Activated CD8-positive, alpha-beta memory T cell treated with anti-CD3 and anti-CD28 coated beads, Interleukin-2, amount 50 U/mL, for 1 hour (primary cell): ENCODE results near the gene C2orf80.
"Not testable (repeated sequence)": the region's sequence is repeated elsewhere in the genome, so short reads cannot be mapped to it uniquely, and the experiment has no call there.

Source experiments
- DNase-seq: peaks from one replicate; pipeline ENCODE4 v3.0.0-alpha.2; 2020; ENCODE audit errors: extremely low read depth

The C2orf80 gene

GRCh38 chr2:208189810-208190503 lies at the start of gene C2orf80:
C2orf80 (minus strand) TSS chr2:208190030; CDS start chr2:208186986, 3,044 bp downstream.
- DNase-seq = no peak

GRCh38 chr2:208235860-208236259 lies 46.0 kb upstream of the C2orf80 start:
- no peak for DNase-seq

GRCh38 chr2:208234786-208235185 lies 45.0 kb upstream of the C2orf80 start:
- DNase-seq = no peak

GRCh38 chr2:208228476-208228875 lies 38.6 kb upstream of the C2orf80 start:
- no peak for DNase-seq

- no peak for DNase-seq
Observed at GRCh38 chr2:208227581-208228232, 37.9 kb upstream of the C2orf80 start.

GRCh38 chr2:208224802-208225201 lies 35.0 kb upstream of the C2orf80 start:
- DNase-seq = no peak

GRCh38 chr2:208222351-208222750 lies 32.5 kb upstream of the C2orf80 start:
- DNase-seq = no peak

- not testable (repeated sequence) for DNase-seq
Observed at GRCh38 chr2:208221873-208222272, 32.0 kb upstream of the C2orf80 start.

- no peak for DNase-seq
Observed at GRCh38 chr2:208210688-208211451, 21.0 kb upstream of the C2orf80 start.

- no peak for DNase-seq
Observed at GRCh38 chr2:208208335-208209085, 18.7 kb upstream of the C2orf80 start.

GRCh38 chr2:208207769-208208168 lies 17.9 kb upstream of the C2orf80 start:
- no peak for DNase-seq

- DNase-seq = no peak
Observed at GRCh38 chr2:208204166-208204565, 14.3 kb upstream of the C2orf80 start.

- no peak for DNase-seq
Observed at GRCh38 chr2:208195531-208195930, 5.7 kb upstream of the C2orf80 start.

GRCh38 chr2:208192611-208193236 lies 2.9 kb upstream of the C2orf80 start:
- DNase-seq = no peak

- no peak for DNase-seq
Observed at GRCh38 chr2:208189069-208189809, 591 bp downstream of the C2orf80 start.

GRCh38 chr2:208186893-208187292 lies 2.9 kb downstream of the C2orf80 start:
- DNase-seq = no peak

GRCh38 chr2:208186465-208186864 lies 3.4 kb downstream of the C2orf80 start:
- no peak for DNase-seq

GRCh38 chr2:208183972-208184705 lies 5.7 kb downstream of the C2orf80 start:
- DNase-seq = no peak

GRCh38 chr2:208183526-208183925 lies 6.3 kb downstream of the C2orf80 start:
- no peak for DNase-seq

GRCh38 chr2:208182835-208183234 lies 7.0 kb downstream of the C2orf80 start:
- no peak for DNase-seq
